ENCODE measurements around the gene SCARB1. TPM values are rescaled to one million over a fixed set of nuclear protein-coding genes. Genes with fewer than 3 reads are reported as not detected.

SCARB1 gene
- total RNA-seq, 4 donors from 2014 or later: 15.3 to 55.3 (median 29.7) TPM

DNA sequence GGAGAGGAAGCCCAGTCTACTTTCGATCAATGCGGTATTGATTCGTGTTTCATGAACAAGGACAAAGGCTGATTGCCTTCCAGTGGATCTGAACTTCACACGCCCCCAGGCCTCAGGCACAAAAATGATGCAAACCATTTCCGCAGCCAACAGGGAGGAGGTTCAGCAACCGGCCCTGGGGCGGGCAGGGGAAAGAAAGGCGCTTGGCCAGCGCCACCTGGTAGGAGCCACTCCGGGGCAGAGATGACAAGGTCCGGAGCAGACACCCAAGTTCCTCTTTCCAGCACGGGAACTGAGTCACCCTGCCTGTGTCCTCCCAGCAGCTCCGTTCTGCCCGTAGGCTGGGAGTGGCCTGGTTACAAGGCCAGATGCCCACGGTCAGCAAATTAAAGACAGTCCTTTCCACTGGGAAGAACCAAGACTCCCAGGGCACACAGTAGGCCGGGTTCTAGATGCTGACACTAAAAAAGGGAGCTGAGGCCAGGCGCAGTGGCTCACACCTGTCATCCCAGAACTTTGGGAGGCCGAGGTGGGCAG is 136.3 kb downstream of the SCARB1 start:
- Histone ChIP-seq H3K27me3 (no peaks in the 10 kb centered on the region), H3K36me3 (no peaks in the 10 kb centered on the region), H3K27ac (peak overlapping the region in 3 of 4 donors; percentile 45 to 85 (median 78)), H3K9me3 (no peaks in the 10 kb centered on the region), H3K4me1 (peaks cover 0 to 36% (median 11%) of the 10 kb centered on the region in 4 donors), H3K4me3 (no peak overlapping the region)
- TF ChIP-seq, protein P1, sequence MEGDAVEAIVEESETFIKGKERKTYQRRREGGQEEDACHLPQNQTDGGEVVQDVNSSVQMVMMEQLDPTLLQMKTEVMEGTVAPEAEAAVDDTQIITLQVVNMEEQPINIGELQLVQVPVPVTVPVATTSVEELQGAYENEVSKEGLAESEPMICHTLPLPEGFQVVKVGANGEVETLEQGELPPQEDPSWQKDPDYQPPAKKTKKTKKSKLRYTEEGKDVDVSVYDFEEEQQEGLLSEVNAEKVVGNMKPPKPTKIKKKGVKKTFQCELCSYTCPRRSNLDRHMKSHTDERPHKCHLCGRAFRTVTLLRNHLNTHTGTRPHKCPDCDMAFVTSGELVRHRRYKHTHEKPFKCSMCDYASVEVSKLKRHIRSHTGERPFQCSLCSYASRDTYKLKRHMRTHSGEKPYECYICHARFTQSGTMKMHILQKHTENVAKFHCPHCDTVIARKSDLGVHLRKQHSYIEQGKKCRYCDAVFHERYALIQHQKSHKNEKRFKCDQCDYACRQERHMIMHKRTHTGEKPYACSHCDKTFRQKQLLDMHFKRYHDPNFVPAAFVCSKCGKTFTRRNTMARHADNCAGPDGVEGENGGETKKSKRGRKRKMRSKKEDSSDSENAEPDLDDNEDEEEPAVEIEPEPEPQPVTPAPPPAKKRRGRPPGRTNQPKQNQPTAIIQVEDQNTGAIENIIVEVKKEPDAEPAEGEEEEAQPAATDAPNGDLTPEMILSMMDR (IDR thresholded peaks at IDR 0.05): no peak
- TF ChIP-seq POLR2A (IDR thresholded peaks at IDR 0.05): no peak
- peak; percentile 37 to 84 for TF ChIP-seq EP300 (IDR thresholded peaks at IDR 0.05)
- DNase-seq (ENCODE audit: low spot score in 2 of 2): peak; percentile 55 to 61
- 45 to 47% methylated on average over 18 of the region's 18 CpGs for WGBS, 2 donors

Small RNA genes within 50 kb of the gene (small RNA-seq; reads per million reads assigned to genes)
- gene RNU6-927P: not detected

Other genes starting within 250 kb of the SCARB1 start
- 1,000 to 10,000 TPM; 1,276 to 1,840 (median 1,378) TPM for gene UBC, start 50.8 kb upstream of the SCARB1 start, total RNA-seq
- gene DHX37, start 125.3 kb upstream of the SCARB1 start, total RNA-seq: 10 to 100 TPM; 12.9 to 27.3 (median 20.8) TPM
- 1 to 10 TPM; 3.9 to 5.7 (median 4.7) TPM for gene BRI3BP, start 129.8 kb upstream of the SCARB1 start, total RNA-seq
- gene AACS, start 201.6 kb upstream of the SCARB1 start, total RNA-seq: 10 to 100 TPM; 17.9 to 29.7 (median 23.6) TPM

Measured in tibial nerve (tissue), 4 donors.